ENCODE measurements around the gene PRTN3. TPM values are rescaled to one million over a fixed set of nuclear protein-coding genes. Genes with fewer than 3 reads are reported as not detected.

The PRTN3 gene
- total and polyA plus RNA-seq, 2 experiments from 2014 or later: 0.44 to 0.60 TPM

DNA sequence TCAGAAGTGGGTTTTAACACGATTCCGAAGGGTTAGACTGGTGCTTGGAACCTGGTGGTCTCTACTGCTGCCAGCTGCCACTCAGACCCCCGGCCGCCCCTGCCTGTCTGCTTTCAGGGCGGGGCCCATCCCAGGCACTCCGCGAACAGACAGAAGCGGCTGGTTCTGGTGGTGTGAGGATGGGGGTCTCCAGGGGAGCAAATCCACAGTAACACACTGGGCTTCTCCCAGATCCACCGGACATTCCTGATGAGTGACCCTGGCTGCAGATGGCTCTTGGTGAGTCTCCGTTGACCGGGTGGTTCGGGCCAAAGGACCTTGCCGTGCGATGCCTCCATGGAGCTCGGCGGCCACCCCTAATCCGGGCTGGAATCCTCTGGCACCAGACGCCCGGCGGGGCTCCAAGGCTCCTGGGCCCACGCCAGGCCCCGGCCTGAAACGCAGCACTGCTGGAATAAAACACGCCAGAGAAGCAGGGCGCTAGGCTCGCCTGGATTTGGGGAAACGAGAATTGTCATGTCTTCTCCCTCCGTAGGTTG is 45.7 kb upstream of the PRTN3 start:
- no peak for DNase-seq (ENCODE audit: low read depth in 1 of 2, low spot score in 1 of 2)
- Histone ChIP-seq H3K9me3 (ENCODE audit: low read depth) (no peaks in the 10 kb centered on the region), H3K36me3 (no peaks in the 10 kb centered on the region), H3K27me3 (no peaks in the 10 kb centered on the region), H3K27ac (peak overlapping the region; percentile 64), H3K4me3 (no peak overlapping the region), H3K4me1 (ENCODE audit: low read depth) (peaks cover 10% of the 10 kb centered on the region)
- TF ChIP-seq, protein P1, sequence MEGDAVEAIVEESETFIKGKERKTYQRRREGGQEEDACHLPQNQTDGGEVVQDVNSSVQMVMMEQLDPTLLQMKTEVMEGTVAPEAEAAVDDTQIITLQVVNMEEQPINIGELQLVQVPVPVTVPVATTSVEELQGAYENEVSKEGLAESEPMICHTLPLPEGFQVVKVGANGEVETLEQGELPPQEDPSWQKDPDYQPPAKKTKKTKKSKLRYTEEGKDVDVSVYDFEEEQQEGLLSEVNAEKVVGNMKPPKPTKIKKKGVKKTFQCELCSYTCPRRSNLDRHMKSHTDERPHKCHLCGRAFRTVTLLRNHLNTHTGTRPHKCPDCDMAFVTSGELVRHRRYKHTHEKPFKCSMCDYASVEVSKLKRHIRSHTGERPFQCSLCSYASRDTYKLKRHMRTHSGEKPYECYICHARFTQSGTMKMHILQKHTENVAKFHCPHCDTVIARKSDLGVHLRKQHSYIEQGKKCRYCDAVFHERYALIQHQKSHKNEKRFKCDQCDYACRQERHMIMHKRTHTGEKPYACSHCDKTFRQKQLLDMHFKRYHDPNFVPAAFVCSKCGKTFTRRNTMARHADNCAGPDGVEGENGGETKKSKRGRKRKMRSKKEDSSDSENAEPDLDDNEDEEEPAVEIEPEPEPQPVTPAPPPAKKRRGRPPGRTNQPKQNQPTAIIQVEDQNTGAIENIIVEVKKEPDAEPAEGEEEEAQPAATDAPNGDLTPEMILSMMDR (IDR thresholded peaks at IDR 0.05; ENCODE audit: low read depth, low read length): no peak

DNA sequence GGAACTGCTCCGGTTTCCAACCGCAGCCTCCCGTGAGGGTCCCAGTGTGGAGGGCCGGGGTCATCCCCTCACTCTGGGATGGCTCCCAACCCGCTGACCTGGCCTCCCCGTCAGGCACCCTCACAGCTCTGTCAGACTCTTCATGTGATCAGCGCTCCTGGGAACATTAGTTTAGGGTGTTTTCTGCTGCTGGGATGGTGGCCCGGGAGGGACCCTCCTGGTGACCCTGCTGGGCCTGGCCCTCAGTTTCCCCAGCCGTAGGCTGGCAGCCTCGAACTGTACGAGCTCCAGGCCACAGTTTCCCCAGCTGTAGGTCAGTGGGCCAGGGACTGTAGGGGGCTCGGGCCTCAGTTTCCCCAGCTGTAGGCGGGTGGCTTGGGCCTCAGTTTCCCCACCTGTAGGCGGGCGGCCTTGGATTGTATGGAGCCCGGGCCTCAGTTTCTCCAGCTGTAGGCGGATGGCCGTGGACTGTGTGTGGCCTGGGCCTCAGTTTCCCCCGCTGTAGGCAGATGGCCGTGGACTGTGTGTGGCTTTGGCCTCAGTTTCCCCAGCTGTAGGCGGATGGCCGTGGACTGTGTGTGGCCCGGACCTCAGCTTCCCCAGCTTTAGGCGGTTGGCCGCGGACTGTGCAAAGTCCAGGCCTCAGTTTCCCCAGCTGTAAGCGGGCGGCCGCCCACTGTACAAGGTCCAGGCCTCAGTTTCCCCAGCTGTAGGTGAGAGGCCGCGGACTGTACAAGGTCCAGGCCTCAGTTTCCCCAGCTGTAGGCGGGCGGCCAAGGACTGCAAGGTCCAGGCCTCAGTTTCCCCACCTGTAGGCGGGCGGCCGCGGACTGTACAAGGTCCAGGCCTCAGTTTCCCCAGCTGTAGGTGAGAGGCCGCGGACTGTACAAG is 44.9 kb upstream of the PRTN3 start:
- Histone ChIP-seq H3K9me3 (ENCODE audit: low read depth) (no peaks in the 10 kb centered on the region), H3K4me3 (peak overlapping the region; percentile 48), H3K27ac (peak overlapping the region; percentile 64), H3K27me3 (no peaks in the 10 kb centered on the region), H3K36me3 (no peaks in the 10 kb centered on the region), H3K4me1 (ENCODE audit: low read depth) (peaks cover 18% of the 10 kb centered on the region)
- no peak for DNase-seq (ENCODE audit: low read depth in 1 of 2, low spot score in 1 of 2)
- TF ChIP-seq, protein P1 (IDR thresholded peaks at IDR 0.05; ENCODE audit: low read depth, low read length): no peak

DNA sequence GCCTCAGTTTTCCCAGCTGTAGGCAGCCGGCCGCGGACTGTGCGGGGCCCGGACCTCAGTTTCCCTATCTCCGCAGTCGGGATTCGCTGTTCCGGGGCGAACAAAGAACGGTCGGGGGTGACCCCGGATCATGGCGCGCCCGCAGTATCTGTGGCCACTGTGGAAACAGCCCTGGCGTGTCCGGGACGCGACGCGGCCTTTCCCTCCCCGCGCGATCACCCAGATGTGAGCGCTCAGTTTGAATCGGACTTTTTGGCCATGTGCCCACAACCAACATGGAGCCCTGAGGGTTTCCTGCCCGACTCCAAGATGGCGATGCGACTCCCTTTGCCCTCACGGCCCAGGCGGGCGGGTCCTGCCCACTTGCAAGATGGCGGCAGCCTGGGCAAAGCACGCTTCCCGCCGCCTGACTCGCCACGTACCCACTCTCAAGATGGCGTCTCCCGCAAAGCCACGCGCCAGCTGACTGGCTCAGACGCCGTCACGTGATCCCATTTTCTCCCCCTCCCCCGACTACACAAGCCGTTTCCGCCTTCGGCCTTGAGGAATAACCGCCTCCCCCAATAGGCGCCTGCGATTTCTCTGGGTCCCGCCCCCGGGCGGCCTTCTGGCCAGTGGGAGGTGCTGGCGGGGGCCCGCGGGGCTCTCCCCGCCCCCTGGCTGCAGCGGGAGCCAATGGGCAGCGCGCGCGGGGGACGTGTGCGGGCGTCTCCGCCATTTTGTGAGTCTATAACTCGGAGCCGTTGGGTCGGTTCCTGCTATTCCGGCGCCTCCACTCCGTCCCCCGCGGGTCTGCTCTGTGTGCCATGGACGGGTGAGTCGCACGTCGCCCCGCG is 43.9 kb upstream of the PRTN3 start, which contains the start of gene PTBP1:
Gene PTBP1, plus strand, starts transcription at position 761 of the 836 bp plus-strand sequence. Its CDS starts 46 bp downstream, at position 807.
- no peaks in the 10 kb centered on the region for H3K36me3 ChIP-seq
- TF ChIP-seq, protein P1 (IDR thresholded peaks at IDR 0.05; ENCODE audit: low read depth, low read length): peak; percentile 8
- H3K4me1 ChIP-seq (ENCODE audit: low read depth): peaks cover 27% of the 10 kb centered on the region
- H3K4me3 ChIP-seq: peak within 1 kb of the TSS; percentile 97
- H3K9me3 ChIP-seq (ENCODE audit: low read depth): no peaks in the 10 kb centered on the region
- DNase-seq (ENCODE audit: low read depth in 1 of 2, low spot score in 1 of 2): peak; percentile 100
- peak within 1 kb of the TSS; percentile 99 for H3K27ac ChIP-seq
- no peaks in the 10 kb centered on the region for H3K27me3 ChIP-seq

DNA sequence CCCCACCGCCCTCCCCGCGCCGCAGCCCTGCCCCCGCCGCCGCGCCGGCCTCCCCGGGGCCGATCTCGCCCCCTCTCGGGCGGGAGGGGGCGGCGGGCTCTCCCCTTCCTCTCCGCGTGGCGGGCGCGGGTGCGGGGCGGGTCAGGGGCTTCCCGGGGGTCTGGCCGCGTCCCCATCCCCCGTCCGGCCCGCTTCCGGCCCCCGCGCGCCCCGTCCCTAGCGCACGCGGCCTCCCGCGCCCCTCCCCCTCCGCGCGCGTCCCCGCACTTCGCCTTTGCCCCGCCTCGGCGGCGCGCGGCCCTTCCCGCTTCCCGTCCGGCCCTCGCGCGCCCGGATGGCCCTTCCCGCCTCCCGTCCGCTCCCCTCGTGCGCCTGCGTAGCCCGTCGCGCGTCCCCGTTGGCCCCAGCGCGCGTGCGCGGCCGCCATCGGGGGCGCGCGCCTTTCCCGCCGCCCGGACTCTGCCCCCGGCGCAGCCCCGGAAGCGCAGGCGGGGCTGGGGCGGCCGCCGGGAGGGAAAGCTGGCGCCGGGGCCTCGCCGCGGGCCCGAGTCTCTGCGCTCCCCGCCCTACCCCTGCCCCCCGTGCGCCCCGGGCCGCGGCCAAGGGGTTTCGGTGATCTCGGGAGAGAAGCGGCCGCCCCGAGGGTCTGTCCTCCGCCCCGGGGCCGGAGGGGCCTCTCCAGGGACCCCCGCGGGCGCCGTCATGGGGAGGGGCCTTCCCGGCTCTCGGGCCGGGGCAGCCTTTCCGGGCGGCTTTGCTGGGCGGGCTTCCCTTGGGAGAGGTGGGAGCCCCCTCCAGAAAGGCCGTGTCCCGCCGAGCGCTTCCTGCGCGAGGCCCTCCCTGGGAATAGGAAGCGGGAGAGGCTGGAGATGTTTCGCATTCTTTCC is 43.0 kb upstream of the PRTN3 start:
- DNase-seq (ENCODE audit: low read depth in 1 of 2, low spot score in 1 of 2): peak; percentile 90 to 96
- Histone ChIP-seq H3K9me3 (ENCODE audit: low read depth) (no peaks in the 10 kb centered on the region), H3K27ac (peak overlapping the region; percentile 99), H3K27me3 (no peaks in the 10 kb centered on the region), H3K4me1 (ENCODE audit: low read depth) (peaks cover 34% of the 10 kb centered on the region), H3K36me3 (no peaks in the 10 kb centered on the region), H3K4me3 (peak overlapping the region; percentile 97)
- TF ChIP-seq, protein P1 (IDR thresholded peaks at IDR 0.05; ENCODE audit: low read depth, low read length): no peak
